GM12801 (cell line): ENCODE measurements around the gene MCM9.

Source experiments
- CTCF ChIP-seq: IDR thresholded peaks from one replicate; pipeline ENCODE4 v1.5.1; 2011; ENCODE audit warnings: control low read depth; ENCODE audit not compliant: insufficient read length; ENCODE audit errors: extremely low read depth

Gene MCM9

DNA sequence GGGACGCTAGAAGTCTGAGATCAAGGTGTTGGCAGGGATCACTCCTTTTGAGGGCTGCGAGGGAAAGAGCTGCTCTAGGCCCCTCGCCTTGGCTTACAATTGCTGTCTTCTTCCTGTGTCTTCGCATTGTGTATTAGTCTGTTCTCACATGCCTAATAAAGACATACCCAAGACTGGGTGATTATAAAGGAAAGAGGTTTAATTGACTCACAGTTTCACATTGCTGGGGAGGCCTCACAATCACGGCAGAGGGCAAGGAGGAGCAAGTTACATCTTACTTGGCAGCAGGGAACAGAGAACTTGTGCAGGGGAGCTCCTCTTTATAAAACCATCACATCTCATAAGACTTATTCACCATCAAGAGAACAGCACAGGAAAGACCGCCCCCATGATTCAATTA is 143.5 kb downstream of the MCM9 start:
- TF ChIP-seq CTCF = no peak

DNA sequence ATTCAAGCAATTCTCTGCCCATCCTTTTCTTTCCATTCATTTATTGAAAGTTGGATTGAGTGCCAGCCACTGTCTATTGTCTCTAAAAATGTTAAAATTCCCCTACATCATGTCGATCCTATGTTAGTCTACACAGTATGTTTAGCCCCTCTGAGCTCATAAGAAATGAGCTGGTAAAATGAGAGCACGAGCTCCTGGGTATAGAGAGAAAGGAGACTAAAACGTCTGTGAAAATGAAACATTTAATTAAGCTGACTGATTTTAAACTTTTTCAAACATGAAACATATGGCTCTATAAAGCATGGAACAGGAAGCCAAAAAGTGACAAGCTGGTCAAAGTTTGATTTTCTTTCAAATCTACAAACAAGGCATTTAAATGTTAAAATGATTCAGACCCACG is 145.0 kb downstream of the MCM9 start:
- TF ChIP-seq CTCF = no peak

DNA sequence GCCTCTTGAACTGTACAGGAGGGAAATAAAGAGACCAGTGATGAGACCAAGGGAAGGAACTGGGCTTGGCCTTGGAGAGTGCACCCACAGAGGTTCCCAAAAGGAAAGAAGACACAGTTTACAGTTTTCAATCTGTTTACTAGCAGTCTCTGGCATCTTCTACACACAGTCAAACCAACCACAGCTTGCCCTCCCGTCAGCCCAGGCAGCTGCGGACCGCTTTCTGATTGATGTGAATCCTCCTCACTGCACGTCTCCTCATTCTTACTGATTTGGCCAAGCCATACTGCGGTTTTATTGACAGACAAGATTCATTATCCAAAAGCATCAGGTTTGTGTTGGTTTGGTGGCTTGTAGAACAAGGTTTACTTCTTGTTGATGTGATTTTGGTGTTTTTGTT is 145.5 kb downstream of the MCM9 start:
- no peak for TF ChIP-seq CTCF

- TF ChIP-seq CTCF = no peak
These were observed 146.3 kb downstream of the MCM9 start for GRCh38 chr6:118788702-118789101.

DNA sequence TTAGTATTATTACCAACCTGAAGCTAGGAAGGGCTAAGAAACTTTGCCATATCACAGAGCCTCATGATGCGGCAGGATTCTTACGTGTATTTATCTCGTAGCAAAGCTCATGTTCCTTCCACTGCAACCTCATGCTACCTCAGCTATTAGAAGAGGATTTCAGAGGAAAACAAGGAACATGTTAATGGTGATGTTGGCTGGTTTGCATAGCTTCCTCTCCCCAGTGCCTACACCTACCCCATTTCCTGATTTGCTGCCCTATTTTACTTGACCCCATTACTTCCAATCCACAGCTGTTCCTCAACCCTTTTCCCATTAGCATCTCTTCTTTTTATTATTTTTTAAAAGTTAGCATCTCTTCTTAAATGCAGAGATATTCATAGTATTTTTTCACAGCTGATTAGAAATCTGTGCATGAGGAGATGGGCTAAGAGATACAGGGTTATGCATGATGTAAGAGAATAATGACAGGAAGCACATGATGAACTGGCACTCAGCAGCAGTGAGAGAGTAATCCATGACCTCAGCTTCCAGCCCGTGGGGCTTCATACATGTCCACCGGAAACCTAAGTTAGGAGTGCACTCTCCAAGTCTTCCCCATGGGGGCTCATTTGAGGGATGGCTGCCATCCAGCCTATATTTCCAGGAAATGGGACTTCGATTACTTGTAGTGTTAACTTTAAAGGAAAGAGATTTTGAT is 147.1 kb downstream of the MCM9 start:
- no peak for TF ChIP-seq CTCF

DNA sequence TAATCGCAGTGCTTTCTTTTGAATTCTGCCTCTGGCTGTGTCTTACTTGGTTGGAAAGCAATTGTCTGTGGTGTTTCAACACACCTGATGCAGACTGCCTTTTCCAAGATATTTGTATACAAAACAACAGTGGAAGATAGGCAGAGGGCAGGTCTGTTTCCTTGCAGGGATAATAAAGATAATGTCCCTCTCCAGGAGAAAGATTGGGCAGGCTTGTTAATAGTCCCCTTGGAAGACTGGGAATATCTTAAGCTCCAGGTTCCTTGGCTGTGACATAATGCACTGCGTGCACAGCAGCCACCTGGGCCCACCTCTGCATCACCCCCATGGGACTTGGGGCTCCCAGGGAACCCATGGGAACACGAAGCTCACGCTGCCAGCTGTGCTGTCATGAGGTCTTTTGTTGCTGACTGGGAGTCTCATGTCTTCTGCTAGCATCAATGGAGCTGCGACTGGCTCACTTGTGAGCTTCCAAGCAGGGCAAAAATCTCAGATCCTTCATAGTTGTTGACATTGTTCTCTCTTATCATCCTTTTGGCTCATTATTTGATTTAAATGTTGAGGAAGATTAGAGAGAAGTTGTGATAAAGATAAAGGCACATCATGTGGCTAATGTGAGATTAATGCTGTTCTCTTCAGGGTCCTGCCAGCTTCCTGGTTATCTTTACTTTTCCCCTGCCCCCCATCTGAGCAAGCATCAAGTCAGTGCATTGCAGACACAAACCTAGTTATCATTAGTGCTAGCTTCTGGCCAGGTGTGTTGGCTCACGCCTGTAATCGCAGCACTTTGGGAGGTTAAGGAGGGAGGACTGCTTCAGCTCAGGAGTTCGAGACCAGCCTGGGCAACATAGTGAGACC is 148.1 kb downstream of the MCM9 start:
- no peak for TF ChIP-seq CTCF

- no peak for TF ChIP-seq CTCF
These were observed 149.4 kb downstream of the MCM9 start for GRCh38 chr6:118785601-118786000.
